Loucy (cell line): ENCODE measurements around the gene CBX7.

Source experiments
- H2AFZ ChIP-seq: fragments of 200-600 bp; sonication (generic); 2 replicates; pipeline ENCODE4 v1.6.0; 2016; ENCODE audit warnings: antibody characterized with exemption, mild to moderate bottlenecking, low read length, moderate library complexity
- H3F3A ChIP-seq: fragments of 200-600 bp; 2 replicates; pipeline ENCODE4 v1.6.0; 2016; ENCODE audit warnings: antibody characterized with exemption, low read depth, mild to moderate bottlenecking
- H3K27me3 ChIP-seq: fragments of 200-600 bp; sonication (generic); 2 replicates; pipeline ENCODE4 v1.6.1; 2014; ENCODE audit warnings: low read length, mild to moderate bottlenecking; ENCODE audit not compliant: insufficient read depth, poor library complexity, severe bottlenecking
- H3K36me3 ChIP-seq: fragments of 200-600 bp; sonication (generic); 2 replicates; pipeline ENCODE4 v1.6.1; 2016; ENCODE audit warnings: low read length; ENCODE audit not compliant: insufficient read depth
- H3K4me1 ChIP-seq: fragments of 200-600 bp; sonication (generic); 2 replicates; pipeline ENCODE4 v1.5.1; 2014; ENCODE audit warnings: low read length, mild to moderate bottlenecking; ENCODE audit not compliant: insufficient read depth, poor library complexity, severe bottlenecking
- H3K4me2 ChIP-seq: fragments of 200-600 bp; sonication (generic); 2 replicates; pipeline ENCODE4 v1.6.0; 2014; ENCODE audit warnings: antibody characterized with exemption, low read length, low read depth, mild to moderate bottlenecking; ENCODE audit not compliant: poor library complexity, severe bottlenecking
- H3K4me3 ChIP-seq: fragments of 200-600 bp; sonication (generic); 2 replicates; pipeline ENCODE4 v1.5.1; 2014; ENCODE audit warnings: low read length, mild to moderate bottlenecking, mixed read lengths; ENCODE audit not compliant: poor library complexity, severe bottlenecking
- H3K79me2 ChIP-seq: fragments of 200-600 bp; sonication (generic); 2 replicates; pipeline ENCODE4 v1.6.1; 2014; ENCODE audit warnings: low read length; ENCODE audit not compliant: insufficient read depth
- H3K9ac ChIP-seq: fragments of 200-600 bp; sonication (generic); 2 replicates; pipeline ENCODE4 v1.6.0; 2014; ENCODE audit warnings: mild to moderate bottlenecking, low read depth, low read length, moderate library complexity; ENCODE audit not compliant: poor library complexity, severe bottlenecking
- H3K9me2 ChIP-seq: fragments of 200-600 bp; sonication (generic); replicated peaks from 2 replicates; pipeline ENCODE4 v1.6.1; 2016; ENCODE audit warnings: low read depth, low read length, mixed read lengths
- H3K9me3 ChIP-seq: fragments of 200-600 bp; sonication (generic); 2 replicates; pipeline ENCODE4 v1.6.1; 2014; ENCODE audit warnings: mild to moderate bottlenecking, antibody characterized with exemption, low read length, low read depth; ENCODE audit not compliant: insufficient read depth
- H4K20me1 ChIP-seq: fragments of 200-600 bp; sonication (generic); 2 replicates; pipeline ENCODE4 v1.6.0; 2014; ENCODE audit warnings: antibody characterized with exemption, low read length, mild to moderate bottlenecking; ENCODE audit not compliant: insufficient read depth, poor library complexity, severe bottlenecking
- CTCF ChIP-seq: fragments of 200-600 bp; sonication (generic); conservative IDR thresholded peaks from 2 replicates; pipeline ENCODE4 v1.5.1; 2014; ENCODE audit warnings: mild to moderate bottlenecking, antibody characterized with exemption, low read length
- EZH2phosphoT487 ChIP-seq: fragments of 200-600 bp; IDR thresholded peaks from 2 replicates; pipeline ENCODE4 v1.6.1; 2018; ENCODE audit warnings: antibody characterized with exemption, mild to moderate bottlenecking, moderate library complexity, borderline replicate concordance

The CBX7 gene

GRCh38 chr22:39176714-39177455 is 24.4 kb upstream of the CBX7 start:
- Histone ChIP-seq H4K20me1 (no peaks in the 10 kb centered on the region), H3K79me2 (no peaks in the 10 kb centered on the region), H3K4me2 (no peak overlapping the region), H3K4me1 (peaks cover 15% of the 10 kb centered on the region), H3K9ac (no peak overlapping the region), H2AFZ (no peak overlapping the region), H3F3A (no peaks in the 10 kb centered on the region), H3K4me3 (no peak overlapping the region), H3K36me3 (no peaks in the 10 kb centered on the region), H3K9me2 (no peaks in the 10 kb centered on the region), H3K27me3 (no peaks in the 10 kb centered on the region), H3K9me3 (no peaks in the 10 kb centered on the region)
- TF ChIP-seq CTCF (no peak), EZH2phosphoT487 (no peak)

- Histone ChIP-seq H2AFZ (no peak overlapping the region), H3K9ac (no peak overlapping the region), H3F3A (no peaks in the 10 kb centered on the region), H3K79me2 (no peaks in the 10 kb centered on the region), H3K9me3 (no peaks in the 10 kb centered on the region), H3K9me2 (no peaks in the 10 kb centered on the region), H3K36me3 (no peaks in the 10 kb centered on the region), H3K4me1 (peaks cover 15% of the 10 kb centered on the region), H3K4me2 (no peak overlapping the region), H4K20me1 (no peaks in the 10 kb centered on the region), H3K4me3 (no peak overlapping the region), H3K27me3 (no peaks in the 10 kb centered on the region)
- TF ChIP-seq CTCF (no peak), EZH2phosphoT487 (no peak)
Observed at GRCh38 chr22:39176143-39176713, 23.7 kb upstream of the CBX7 start.

GRCh38 chr22:39175353-39176142 is 23.1 kb upstream of the CBX7 start:
- Histone ChIP-seq H3K4me3 (no peak overlapping the region), H3K9ac (no peak overlapping the region), H3K4me2 (no peak overlapping the region), H3K4me1 (peaks cover 15% of the 10 kb centered on the region), H2AFZ (no peak overlapping the region), H3K27me3 (no peaks in the 10 kb centered on the region), H4K20me1 (no peaks in the 10 kb centered on the region), H3K79me2 (no peaks in the 10 kb centered on the region), H3F3A (no peaks in the 10 kb centered on the region), H3K36me3 (no peaks in the 10 kb centered on the region), H3K9me3 (no peaks in the 10 kb centered on the region), H3K9me2 (no peaks in the 10 kb centered on the region)
- TF ChIP-seq EZH2phosphoT487, result no peak
- no peak for TF ChIP-seq CTCF
